Neutrophil (primary cell): ENCODE measurements around the gene MS4A18.

Source experiments
- H3K27ac ChIP-seq: fragments of 200-600 bp; sonication (generic); 2 replicates; pipeline ENCODE4 v1.5.1; 2016; ENCODE audit warnings: mild to moderate bottlenecking, moderate library complexity
- H3K27me3 ChIP-seq: fragments of 200-600 bp; sonication (generic); 2 replicates; pipeline ENCODE4 v1.6.0; 2016; ENCODE audit warnings: mild to moderate bottlenecking
- H3K36me3 ChIP-seq: fragments of 200-600 bp; sonication (generic); 2 replicates; pipeline ENCODE4 v1.5.1; 2017
- H3K4me1 ChIP-seq, 2 experiments: fragments of 200-600 bp in 1 of 2; sonication (generic) in 1 of 2; 1 replicate in 1 of 2; 2 replicates in 1 of 2; pipeline versions ENCODE4 v1.5.1 to v1.6.1; 2013 to 2016; ENCODE audit warnings: low read depth in 1 of 2, low read length in 1 of 2, mild to moderate bottlenecking in 1 of 2, moderate library complexity in 1 of 2; ENCODE audit not compliant: control insufficient read depth in 1 of 2, insufficient read depth in 1 of 2
- H3K4me3 ChIP-seq, 2 experiments: fragments of 200-600 bp in 1 of 2; sonication (generic) in 1 of 2; 1 replicate in 1 of 2; 2 replicates in 1 of 2; pipeline ENCODE4 v1.5.1; 2013 to 2016; ENCODE audit warnings: low read depth in 1 of 2, low read length in 1 of 2, mild to moderate bottlenecking in 1 of 2, moderate library complexity in 1 of 2
- H3K9me3 ChIP-seq: fragments of 200-600 bp; sonication (generic); 2 replicates; pipeline ENCODE4 v1.5.1; 2016
- TF ChIP-seq, protein P1 (sequence below): fragments of 200-600 bp; sonication (generic); IDR thresholded peaks from 2 replicates; pipeline ENCODE4 v1.5.1; 2016; ENCODE audit warnings: antibody characterized with exemption

Gene MS4A18

DNA sequence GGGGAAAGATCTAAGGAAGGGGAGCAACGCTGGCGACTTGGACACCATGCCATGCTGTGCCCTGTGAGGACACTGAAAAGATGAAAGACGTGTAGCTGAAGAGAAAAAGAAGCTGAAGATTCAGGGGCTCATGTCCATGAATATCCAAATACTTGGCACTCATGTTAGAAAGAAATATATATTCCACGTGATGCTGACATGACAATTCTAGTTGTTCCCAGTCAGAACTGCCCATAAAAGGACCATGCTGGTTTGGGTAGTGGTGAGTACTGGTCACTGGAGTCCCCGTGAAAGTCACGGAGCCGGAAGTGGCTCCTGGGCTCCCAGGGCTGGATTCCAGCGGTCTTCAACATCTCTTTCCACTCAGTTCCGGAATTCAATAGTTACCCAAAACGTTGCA lies 42.0 kb downstream of the MS4A18 start:
- Histone ChIP-seq H3K4me3 (no peak overlapping the region), H3K27me3 (peaks cover 10% of the 10 kb centered on the region)

DNA sequence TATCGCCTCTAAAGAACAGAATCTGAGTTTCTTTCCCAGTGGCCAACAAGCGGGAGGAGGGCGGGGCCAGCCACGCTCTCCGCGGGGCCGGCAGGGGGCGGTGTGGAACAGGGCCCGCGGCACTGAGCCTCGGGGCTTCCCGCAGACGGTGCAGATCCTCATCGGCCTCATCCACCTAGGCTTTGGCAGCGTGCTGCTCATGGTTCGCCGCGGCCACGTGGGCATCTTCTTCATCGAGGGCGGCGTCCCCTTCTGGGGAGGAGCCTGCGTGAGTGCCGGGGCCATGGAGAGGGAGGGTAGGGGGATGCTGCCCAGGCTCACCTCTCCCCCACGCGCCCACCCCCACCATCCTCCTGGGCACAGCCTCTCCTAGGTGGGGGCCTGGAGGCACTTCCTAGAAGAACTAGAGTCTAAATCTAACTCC lies 42.9 kb downstream of the MS4A18 start:
- Histone ChIP-seq H3K4me1 (no peaks in the 10 kb centered on the region), H3K9me3 (no peaks in the 10 kb centered on the region), H3K4me3 (no peak overlapping the region), H3K36me3 (no peaks in the 10 kb centered on the region), H3K27ac (no peak overlapping the region), H3K27me3 (peaks cover 10% of the 10 kb centered on the region)
- TF ChIP-seq, protein P1, sequence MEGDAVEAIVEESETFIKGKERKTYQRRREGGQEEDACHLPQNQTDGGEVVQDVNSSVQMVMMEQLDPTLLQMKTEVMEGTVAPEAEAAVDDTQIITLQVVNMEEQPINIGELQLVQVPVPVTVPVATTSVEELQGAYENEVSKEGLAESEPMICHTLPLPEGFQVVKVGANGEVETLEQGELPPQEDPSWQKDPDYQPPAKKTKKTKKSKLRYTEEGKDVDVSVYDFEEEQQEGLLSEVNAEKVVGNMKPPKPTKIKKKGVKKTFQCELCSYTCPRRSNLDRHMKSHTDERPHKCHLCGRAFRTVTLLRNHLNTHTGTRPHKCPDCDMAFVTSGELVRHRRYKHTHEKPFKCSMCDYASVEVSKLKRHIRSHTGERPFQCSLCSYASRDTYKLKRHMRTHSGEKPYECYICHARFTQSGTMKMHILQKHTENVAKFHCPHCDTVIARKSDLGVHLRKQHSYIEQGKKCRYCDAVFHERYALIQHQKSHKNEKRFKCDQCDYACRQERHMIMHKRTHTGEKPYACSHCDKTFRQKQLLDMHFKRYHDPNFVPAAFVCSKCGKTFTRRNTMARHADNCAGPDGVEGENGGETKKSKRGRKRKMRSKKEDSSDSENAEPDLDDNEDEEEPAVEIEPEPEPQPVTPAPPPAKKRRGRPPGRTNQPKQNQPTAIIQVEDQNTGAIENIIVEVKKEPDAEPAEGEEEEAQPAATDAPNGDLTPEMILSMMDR, result no peak

More for the DNA sequence above, 42.0 kb downstream of the MS4A18 start:
- Histone ChIP-seq H3K9me3 (no peaks in the 10 kb centered on the region), H3K4me1 (no peaks in the 10 kb centered on the region), H3K36me3 (no peaks in the 10 kb centered on the region), H3K27ac (no peak overlapping the region)
- TF ChIP-seq, protein P1, result no peak

DNA sequence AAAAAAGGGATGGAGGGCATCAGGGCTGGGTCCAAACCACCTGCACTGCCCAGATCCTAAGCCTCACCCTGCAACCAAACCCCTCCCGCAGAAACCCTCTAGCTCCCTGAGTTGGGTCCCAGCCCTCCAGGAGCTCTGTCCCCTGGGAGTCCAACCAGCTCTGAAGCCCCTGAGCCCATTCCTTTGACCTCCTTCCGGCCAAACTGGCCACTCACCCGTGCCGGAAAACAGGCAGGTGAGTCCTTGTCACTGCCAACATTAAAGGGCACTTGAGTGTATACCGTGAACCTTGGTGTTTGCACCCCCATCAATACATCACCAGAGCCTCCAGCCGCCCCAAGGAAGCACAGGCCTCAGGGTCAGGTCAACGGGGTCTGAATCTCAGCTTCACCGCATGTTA lies 43.7 kb downstream of the MS4A18 start:
- H3K4me1 ChIP-seq, result no peaks in the 10 kb centered on the region
- no peaks in the 10 kb centered on the region for H3K36me3 ChIP-seq
- no peak overlapping the region for H3K4me3 ChIP-seq
- peaks cover 10% of the 10 kb centered on the region for H3K27me3 ChIP-seq
- TF ChIP-seq, protein P1, result no peak
- no peak overlapping the region for H3K27ac ChIP-seq
- H3K9me3 ChIP-seq, result no peaks in the 10 kb centered on the region

DNA sequence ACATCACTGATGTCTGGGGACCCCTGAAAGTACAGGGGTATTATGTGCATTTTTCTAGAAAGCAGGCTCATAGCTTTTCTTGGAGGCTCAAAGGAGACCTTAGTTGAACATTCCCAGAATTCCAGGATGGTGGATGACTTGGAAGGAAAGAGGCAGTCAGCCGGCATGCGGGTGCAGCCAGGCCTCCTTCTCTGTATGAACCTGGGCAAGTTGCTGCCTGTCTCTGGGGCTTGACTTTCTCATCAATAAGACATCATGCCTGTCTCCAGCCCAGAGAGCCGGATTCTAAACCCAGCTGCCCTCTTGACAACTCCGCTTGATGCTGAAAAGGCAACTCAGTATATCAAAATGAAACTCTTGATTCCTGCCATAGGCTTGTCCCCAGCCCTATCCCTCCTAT lies 44.8 kb downstream of the MS4A18 start:
- H3K36me3 ChIP-seq, result no peaks in the 10 kb centered on the region
- TF ChIP-seq, protein P1, result no peak
- H3K9me3 ChIP-seq, result no peaks in the 10 kb centered on the region
- H3K4me1 ChIP-seq, result no peaks in the 10 kb centered on the region
- H3K27ac ChIP-seq, result no peak overlapping the region
- no peak overlapping the region for H3K4me3 ChIP-seq
- peaks cover 10% of the 10 kb centered on the region for H3K27me3 ChIP-seq

DNA sequence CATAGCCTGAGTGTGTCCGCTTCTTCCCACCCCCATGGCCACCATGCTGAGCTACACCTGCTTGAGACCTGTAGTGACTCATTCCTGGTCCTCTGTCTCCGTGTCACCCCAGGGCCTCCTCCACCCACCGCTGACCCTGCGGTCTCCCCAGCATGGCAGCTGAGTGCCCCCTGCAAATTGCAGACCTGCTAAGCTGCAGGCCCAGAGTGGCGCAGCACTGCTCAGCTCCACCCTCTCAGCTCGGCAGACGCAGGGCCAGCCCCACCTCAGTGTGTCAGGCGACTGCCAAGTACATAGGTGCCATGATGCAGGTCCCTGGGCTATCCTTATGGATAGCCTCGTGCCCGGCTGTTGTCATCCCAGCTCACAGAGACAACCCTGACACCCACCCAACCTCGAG lies 45.3 kb downstream of the MS4A18 start:
- no peaks in the 10 kb centered on the region for H3K9me3 ChIP-seq
- H3K27ac ChIP-seq, result no peak overlapping the region
- no peaks in the 10 kb centered on the region for H3K4me1 ChIP-seq
- H3K36me3 ChIP-seq, result no peaks in the 10 kb centered on the region
- H3K27me3 ChIP-seq, result peaks cover 10% of the 10 kb centered on the region
- TF ChIP-seq, protein P1, result no peak
- no peak overlapping the region for H3K4me3 ChIP-seq

DNA sequence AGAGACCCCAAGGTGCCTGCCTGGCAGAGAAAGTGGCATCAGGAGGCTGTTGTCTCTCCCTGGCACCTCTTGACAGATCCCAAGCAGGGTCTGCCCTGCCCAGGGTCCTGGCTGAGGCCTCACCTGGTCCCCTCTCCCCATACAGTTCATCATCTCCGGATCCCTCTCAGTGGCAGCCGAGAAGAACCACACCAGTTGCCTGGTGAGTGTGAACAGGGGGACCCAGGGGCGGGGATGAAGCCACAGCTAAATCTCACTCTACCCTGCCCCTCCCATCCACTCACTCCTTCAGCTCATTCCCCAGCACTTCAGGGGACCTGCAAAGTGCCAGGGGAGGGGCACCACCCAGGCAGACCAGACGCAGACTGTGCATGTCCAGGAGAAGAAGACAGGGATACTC lies 46.6 kb downstream of the MS4A18 start:
- H3K9me3 ChIP-seq, result no peaks in the 10 kb centered on the region
- H3K4me1 ChIP-seq, result no peaks in the 10 kb centered on the region
- no peak overlapping the region for H3K27ac ChIP-seq
- peaks cover 10% of the 10 kb centered on the region for H3K27me3 ChIP-seq
- H3K4me3 ChIP-seq, result no peak overlapping the region
- H3K36me3 ChIP-seq, result no peaks in the 10 kb centered on the region
- TF ChIP-seq, protein P1, result no peak
